GM19328 (cell line): ENCODE data around the gene FOXA3.

ENCODE experiments used
- ATAC-seq: cut with Tn5 transposase; IDR thresholded peaks from one replicate; pipeline ENCODE4 v1.9.1; 2021; ENCODE audit warnings: mild to moderate bottlenecking, moderate library complexity; ENCODE audit not compliant: unreplicated experiment

FOXA3 gene

DNA sequence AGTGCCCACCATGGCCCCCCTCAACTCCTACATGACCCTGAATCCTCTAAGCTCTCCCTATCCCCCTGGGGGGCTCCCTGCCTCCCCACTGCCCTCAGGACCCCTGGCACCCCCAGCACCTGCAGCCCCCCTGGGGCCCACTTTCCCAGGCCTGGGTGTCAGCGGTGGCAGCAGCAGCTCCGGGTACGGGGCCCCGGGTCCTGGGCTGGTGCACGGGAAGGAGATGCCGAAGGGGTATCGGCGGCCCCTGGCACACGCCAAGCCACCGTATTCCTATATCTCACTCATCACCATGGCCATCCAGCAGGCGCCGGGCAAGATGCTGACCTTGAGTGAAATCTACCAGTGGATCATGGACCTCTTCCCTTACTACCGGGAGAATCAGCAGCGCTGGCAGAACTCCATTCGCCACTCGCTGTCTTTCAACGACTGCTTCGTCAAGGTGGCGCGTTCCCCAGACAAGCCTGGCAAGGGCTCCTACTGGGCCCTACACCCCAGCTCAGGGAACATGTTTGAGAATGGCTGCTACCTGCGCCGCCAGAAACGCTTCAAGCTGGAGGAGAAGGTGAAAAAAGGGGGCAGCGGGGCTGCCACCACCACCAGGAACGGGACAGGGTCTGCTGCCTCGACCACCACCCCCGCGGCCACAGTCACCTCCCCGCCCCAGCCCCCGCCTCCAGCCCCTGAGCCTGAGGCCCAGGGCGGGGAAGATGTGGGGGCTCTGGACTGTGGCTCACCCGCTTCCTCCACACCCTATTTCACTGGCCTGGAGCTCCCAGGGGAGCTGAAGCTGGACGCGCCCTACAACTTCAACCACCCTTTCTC, 8.2 kb downstream of the FOXA3 start:
- ATAC-seq, result no peak

- no peak for ATAC-seq
These were observed 9.2 kb downstream of the FOXA3 start for GRCh38 chr19:45873219-45873772.

- ATAC-seq, result no peak
These were observed 10.5 kb downstream of the FOXA3 start for GRCh38 chr19:45874620-45874966.

DNA sequence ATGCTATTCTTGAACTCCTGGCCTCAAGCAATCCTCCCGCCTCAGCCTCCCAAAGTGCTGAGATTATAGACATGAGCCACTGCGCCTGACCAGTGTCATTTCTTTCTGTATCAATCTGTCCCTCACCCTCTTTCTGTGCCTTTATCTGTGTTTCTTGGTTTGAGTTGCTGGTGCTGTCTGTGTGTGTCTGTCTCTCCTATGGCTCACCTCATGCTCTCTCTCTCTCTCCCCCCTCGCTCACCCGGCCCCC, 12.0 kb downstream of the FOXA3 start:
- ATAC-seq, result no peak

- no peak for ATAC-seq
These were observed 12.5 kb downstream of the FOXA3 start for GRCh38 chr19:45876411-45877197.

DNA sequence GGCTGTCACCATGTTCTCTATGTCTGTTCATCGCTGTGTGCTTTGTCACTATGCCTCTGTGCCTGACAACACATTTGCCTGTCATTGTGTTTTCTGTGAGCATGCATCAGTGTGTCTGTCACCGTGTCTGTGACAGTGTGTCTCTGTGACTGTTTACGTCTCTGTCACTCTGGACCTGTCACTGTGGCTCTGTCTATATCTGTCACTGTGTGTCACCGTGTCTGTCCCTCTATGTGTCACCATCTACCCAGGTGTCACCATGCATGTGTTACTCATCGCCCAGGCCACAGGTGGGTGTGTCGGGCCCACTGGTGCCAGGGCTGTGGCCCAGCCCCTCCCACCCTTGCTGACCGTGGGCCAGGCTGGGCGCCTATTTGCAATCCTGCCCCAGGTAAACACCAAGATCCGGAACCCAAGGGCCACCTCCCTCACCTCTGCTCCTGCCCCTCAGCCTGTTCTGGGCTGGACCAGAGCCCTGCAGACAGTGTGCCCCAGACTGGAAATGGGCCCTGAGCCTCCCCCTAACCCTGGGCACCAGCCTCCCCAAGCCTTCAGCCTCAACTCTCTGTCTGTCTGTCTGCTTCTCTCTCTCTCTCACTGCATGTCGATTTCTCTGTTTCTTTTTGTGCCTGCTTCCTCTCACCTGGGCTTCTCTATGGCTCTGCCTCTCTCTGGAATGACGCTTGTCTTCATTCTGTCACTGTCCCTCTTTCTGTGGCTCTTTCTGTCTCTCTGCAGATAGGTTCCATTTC, 14.1 kb downstream of the FOXA3 start:
- ATAC-seq, result no peak

DNA sequence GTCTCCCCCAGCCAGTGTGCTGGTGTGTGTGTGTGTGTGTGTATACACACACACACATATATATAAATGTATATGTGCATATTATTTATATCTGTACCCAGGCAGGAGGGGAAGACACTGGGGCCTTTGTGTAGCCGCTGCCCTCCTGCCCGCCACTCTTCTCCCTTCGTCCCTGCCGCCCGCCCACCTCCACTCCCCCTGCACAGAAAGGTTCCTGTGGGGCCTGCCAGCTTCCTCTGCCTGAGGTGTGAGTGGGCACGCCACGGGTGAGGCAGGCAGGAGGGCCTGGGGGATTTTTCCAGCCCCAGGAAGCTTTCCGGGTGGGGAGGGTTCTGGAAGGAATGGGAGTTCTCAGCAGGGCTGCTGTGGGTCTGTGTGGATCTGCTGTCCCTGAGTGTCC, 14.9 kb downstream of the FOXA3 start:
- no peak for ATAC-seq

GRCh38 chr19:45879971-45880370, 15.8 kb downstream of the FOXA3 start:
- no peak for ATAC-seq

GRCh38 chr19:45881082-45881908, 17.2 kb downstream of the FOXA3 start:
- ATAC-seq, result no peak

DNA sequence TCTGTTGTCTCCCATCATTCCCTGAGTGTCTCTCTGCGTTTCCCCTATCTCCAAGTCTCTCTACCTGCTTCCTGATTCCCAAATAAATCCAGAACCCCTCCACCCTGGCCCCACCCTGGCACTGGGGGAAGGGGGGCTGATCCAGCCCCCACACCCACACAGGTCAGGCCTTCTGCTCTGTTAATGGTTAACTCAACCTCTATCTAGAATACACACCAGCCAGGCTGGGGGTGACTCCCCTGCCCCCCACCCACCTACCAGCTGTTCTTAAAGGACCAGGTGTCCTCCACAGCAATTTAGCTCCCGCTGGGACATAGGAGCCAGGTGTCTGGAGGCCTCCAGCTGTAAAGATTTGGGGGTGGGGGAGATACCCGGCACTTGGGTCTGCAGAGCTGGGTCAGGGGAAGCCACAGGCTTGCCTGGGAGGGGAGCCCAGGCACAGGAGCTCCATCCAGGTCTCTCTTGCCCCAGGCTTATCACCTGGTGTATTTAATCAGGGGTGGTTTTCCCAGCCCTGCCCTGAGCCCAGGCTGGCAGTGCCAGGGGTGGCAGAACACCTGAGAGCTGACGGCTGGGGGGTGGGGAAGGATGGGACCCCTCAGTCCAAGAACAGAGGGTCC, 17.9 kb downstream of the FOXA3 start:
- ATAC-seq, result no peak

DNA sequence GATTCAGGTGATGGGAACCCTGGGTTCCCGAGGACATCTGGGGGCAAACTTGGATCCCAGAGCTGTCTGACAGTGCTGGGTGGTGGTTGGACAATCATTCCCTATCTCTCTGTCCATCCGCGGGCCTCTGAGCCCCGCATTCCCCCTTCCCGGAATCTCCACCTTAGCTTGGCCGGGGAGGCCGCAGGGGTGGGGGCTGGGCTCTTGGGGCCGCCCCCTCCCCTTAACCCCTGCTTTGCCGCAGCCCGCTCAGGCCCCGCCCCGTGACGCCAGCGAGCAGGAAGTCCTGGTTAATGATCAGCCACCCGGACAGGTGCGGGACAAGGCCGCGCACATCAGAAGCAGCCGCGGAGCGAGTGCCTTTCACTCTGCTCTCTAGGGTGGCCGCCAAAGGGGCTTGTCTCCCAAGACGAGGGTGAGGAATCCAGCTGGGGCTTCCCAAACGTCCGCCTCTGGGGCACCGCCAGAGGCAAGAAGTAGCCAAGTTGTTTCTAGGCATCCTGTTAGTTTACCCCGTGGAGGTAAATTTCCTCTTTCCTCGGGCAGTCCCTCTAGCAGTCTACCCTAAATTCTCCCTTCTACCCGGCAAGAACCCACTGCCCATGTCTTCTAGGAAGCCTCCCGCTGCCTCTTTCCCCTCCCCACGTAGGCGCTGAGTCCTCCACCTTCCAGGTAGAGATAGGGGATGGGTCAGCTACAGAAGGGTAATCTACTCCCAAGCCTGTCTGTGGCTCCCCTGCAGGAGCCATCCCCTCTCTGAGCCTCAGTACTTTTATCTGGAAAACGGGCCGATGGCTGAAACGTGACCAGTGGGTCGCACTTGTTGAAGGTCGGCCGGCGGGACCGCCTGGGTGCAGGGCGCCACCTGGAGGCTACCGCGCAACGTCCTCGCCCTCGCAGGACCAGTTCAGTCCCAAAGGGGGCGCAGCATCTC, 18.8 kb downstream of the FOXA3 start:
- no peak for ATAC-seq

DNA sequence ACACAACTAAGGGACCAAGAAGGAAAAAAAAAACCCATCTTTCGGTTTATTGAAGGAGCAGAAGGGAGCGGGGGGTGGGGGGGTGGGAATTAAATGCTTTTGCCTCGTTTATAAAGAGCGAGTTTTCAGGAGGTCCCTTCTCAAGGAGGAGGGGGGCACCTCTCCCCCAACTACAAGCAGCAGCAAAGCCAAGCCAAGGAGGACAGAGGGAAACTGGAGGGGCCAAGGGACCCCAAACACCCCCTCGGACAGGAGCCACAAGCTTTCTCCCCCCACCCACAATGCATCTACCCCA, 19.4 kb downstream of the FOXA3 start:
- no peak for ATAC-seq

- no peak for ATAC-seq
These were observed 20.0 kb downstream of the FOXA3 start for GRCh38 chr19:45883881-45884681.

DNA sequence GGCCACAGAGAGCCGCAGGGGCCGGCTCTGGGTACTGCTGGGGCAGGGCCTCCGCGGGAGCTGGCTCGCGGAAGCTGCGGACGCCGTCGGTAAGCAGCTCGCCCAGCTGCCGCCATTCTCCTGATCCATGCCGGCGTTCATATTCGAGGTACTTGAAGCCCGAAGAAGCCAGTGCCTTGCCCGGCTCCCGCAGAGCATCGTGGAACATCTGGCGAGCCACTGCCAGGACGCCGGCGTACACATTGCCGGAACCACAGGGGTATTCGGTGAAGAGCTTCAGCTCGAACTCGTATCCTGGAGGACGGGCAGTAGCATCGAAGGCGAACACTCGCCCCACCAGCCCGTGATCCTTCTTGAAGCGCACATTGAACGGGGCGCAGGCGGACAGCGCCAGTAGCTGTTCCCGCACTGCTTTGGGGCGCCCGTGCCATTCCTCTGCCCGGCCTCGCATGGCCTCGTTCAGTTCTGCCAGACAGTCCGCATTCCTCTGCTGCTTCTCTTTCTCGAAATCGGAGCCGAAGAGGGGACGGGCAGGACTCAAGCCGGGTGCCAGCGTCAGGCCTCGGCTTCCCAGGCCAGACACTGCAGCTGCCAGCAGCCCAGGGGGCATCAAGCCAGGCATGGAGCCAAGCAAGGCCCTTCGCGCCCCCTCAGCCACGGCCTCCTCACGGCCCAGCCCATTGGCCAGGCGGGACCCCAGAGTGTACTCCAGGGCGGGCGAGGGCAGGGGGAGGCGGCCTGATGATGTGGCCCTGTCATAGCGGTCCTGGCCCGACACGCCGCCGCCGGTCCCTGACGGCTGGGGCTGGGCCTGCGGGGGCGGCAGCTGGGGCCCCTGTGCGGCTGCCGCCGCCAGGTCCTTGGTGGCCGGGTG, 20.8 kb downstream of the FOXA3 start:
- ATAC-seq, result no peak

DNA sequence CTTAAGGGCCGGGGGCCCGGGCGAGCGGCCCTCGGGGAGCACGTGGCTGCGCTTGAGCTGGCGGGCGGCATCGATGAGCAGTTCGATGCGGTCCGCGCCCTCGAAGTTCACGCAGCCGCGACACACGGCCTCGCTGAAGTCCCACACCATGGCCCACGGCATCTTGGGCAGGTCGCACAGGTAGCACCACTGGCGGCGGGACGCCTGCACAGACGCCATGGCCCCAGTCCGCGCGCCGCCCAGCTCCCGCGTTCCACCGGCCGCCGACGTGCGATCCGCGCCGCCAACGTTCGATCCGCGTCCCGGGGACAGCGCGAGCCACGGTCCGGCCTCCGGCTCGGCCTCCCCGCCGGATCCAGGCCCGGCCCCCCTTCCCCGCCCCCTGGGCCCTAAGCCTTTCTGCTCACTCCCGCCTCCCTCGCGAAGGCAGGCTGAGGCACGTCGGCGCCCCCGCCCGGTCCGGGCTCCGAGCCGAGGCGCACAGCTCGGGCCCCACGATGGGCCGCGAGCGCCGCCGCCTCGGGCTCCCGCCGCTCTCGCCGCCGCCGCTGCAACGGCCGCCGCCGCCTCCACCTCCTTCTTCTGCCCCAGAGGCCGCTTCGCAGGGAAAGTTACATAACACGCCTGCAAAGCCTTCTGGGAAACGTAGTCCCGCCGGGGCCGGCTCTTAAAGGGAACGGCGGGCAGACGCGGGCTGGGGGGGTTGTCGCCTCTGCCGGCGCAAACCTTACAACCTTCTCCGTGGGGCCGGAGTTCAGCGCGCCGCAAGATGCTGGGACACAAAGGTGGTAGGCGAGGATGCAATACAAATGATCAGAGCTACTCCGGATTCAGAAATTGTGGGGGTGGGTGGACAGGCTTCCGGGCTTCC, 21.7 kb downstream of the FOXA3 start, which contains the start of gene IRF2BP1:
IRF2BP1 (minus strand) TSS at position 586 of the 871 bp plus-strand sequence; CDS start at position 219, 367 bp downstream.
- peak; percentile 43 for ATAC-seq

DNA sequence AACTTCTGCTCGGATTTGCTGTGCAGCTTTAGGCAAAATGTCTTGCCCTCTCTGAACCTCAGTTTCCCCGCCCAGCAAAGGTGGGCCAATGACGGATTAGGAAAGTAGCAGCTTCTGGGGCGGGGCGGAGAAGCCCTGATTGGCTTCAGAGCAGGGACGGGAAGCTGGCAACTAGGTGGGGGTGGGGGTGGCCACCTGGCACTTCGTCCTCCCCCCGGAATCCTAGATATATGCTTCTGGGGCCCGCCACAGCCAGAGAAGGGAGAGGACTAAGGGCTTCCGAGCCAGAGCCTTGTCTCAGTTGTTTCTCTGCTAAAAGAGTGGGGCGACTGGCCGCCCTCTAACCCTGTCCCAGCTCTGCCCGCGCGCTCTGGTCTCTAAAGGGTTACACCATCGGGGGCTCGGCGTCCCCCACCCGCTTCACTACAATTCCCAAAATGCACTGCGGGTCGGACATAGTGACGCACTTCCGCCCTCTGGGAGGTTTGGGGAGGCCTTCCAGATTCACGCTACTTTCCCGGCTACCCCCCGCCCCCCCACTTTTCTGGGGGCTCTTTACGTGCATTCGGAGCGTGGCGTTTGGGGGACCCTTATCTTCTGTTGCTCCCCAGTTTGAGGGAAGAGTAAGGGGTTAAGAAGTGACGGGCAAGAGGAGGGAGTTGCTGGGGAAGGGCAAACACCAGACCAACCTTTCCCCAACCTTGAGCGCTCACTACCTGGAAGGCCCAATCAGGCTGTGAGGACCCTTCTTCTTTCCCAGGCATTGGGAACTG, 22.5 kb downstream of the FOXA3 start:
- ATAC-seq, result peak; percentile 40
